GM12874 (cell line): Measurements from ENCODE around the gene RNU6-1.
A peak's percentile ranks its signal among the peaks of the same experiment; 100 is the strongest.

Experiments
- CTCF ChIP-seq: IDR thresholded peaks from 2 replicates; pipeline ENCODE4 v1.5.1; 2011; ENCODE audit warnings: low read depth, mild to moderate bottlenecking, control low read depth, low read length, moderate library complexity; ENCODE audit not compliant: insufficient read depth

The RNU6-1 gene

GRCh38 chr15:67832897-67833709 lies 6.7 kb downstream of the RNU6-1 start:
- TF ChIP-seq CTCF, result no peak

GRCh38 chr15:67832031-67832551 lies 7.8 kb downstream of the RNU6-1 start:
- peak; percentile 30; the same call in 1 of the 2 replicates for TF ChIP-seq CTCF

- TF ChIP-seq CTCF, result no peak
Measured at GRCh38 chr15:67831363-67831762, 8.5 kb downstream of the RNU6-1 start.

GRCh38 chr15:67829647-67830504 lies 10.0 kb downstream of the RNU6-1 start:
- TF ChIP-seq CTCF, result no peak

- TF ChIP-seq CTCF, result no peak
Measured at GRCh38 chr15:67828969-67829646, 10.7 kb downstream of the RNU6-1 start.

- no peak for TF ChIP-seq CTCF
Measured at GRCh38 chr15:67828278-67828968, 11.4 kb downstream of the RNU6-1 start.
